ENCODE measurements around the gene TBCD. TPM values are rescaled to one million over a fixed set of nuclear protein-coding genes. Genes with fewer than 3 reads are reported as not detected.

The TBCD gene
- polyA plus RNA-seq, 2 of the 4 experiments (the other 2 are of a cell fraction), result 33.5 to 49.1 TPM

GRCh38 chr17:82899941-82900340 is 148.1 kb downstream of the TBCD start:
- WGBS (ENCODE audit: missing lambda C conversion rate), result 90% methylated on average over 7 of the region's 7 CpGs
- POLR2A ChIA-PET, result no interaction called here
- Histone ChIP-seq H3K4me2 (no peak overlapping the region), H3K4me1 (no peaks in the 10 kb centered on the region), H3K9me3 (no peaks in the 10 kb centered on the region), H3K4me3 (no peak overlapping the region), H3K27ac (no peak overlapping the region)
- no peak for DNase-seq (ENCODE audit: low read depth in 1 of 2, low spot score in 1 of 2)
- ATAC-seq, result no peak
- FAIRE-seq, result no peak
- no peak for TF ChIP-seq NFE2L2 (conservative IDR thresholded peaks at IDR 0.05; ENCODE audit: low read length)
- TF ChIP-seq TFCP2L1 (CRISPR knock-in tag; IDR thresholded peaks at IDR 0.05), result no peak
- no peak for TF ChIP-seq EHF (CRISPR knock-in tag; IDR thresholded peaks at IDR 0.05)
- no peak for TF ChIP-seq PBX3 (IDR thresholded peaks at IDR 0.05)
- TF ChIP-seq HDAC2 (IDR thresholded peaks at IDR 0.05), result no peak
- no peak for TF ChIP-seq CHD2 (IDR thresholded peaks at IDR 0.05; ENCODE audit: low read length, partially characterized antibody)
- TF ChIP-seq HMGXB4 (CRISPR knock-in tag; IDR thresholded peaks at IDR 0.05; ENCODE audit: borderline replicate concordance), result no peak
- TF ChIP-seq PHF8 (IDR thresholded peaks at IDR 0.05; ENCODE audit: borderline replicate concordance, low read depth), result no peak
- TF ChIP-seq CBX8 (IDR thresholded peaks at IDR 0.05), result no peak
- no peak for TF ChIP-seq MAX (IDR thresholded peaks at IDR 0.05)
- no peak for TF ChIP-seq RFX5 (IDR thresholded peaks at IDR 0.05)
- TF ChIP-seq HOXA7 (CRISPR knock-in tag; IDR thresholded peaks at IDR 0.05), result no peak
- no peak for TF ChIP-seq E2F6 (IDR thresholded peaks at IDR 0.05; ENCODE audit: borderline replicate concordance, low read depth)
- TF ChIP-seq EP300 (IDR thresholded peaks at IDR 0.05), result no peak
- no peak for TF ChIP-seq USF2 (IDR thresholded peaks at IDR 0.05)
- TF ChIP-seq EHMT2 (IDR thresholded peaks at IDR 0.05; ENCODE audit: low read depth), result no peak
- CTCF ChIA-PET, result interaction anchor here (2.0 kb wide), 1 partner anchor 16 kb away, joined by 7 read pairs; no protein-coding TSS in a partner anchor

GRCh38 chr17:82900741-82901140 is 148.9 kb downstream of the TBCD start:
- DNase-seq (ENCODE audit: low read depth in 1 of 2, low spot score in 1 of 2) (no peak), ATAC-seq (no peak), FAIRE-seq (no peak)
- CTCF ChIA-PET, result interaction anchor here (1.3 to 2.0 kb wide), 2 partner anchors 16 to 119 kb away, joined by 3 to 7 read pairs; no protein-coding TSS in a partner anchor
- WGBS (ENCODE audit: missing lambda C conversion rate), result 95% methylated on average over 19 of the region's 19 CpGs
- H3K4me1 ChIP-seq, result no peaks in the 10 kb centered on the region
- H3K27ac ChIP-seq, result no peak overlapping the region
- H3K9me3 ChIP-seq, result no peaks in the 10 kb centered on the region
- H3K4me3 ChIP-seq, result no peak overlapping the region
- POLR2A ChIA-PET, result no interaction called here
- no peak overlapping the region for H3K4me2 ChIP-seq
- TF ChIP-seq FOSL2 (IDR thresholded peaks at IDR 0.05) (no peak), FOSL2 (CRISPR knock-in tag; IDR thresholded peaks at IDR 0.05) (no peak), CTCF (IDR thresholded peaks at IDR 0.05) (no peak), BHLHE40 (IDR thresholded peaks at IDR 0.05; ENCODE audit: low read depth, low read length) (no peak), PBX3 (IDR thresholded peaks at IDR 0.05) (no peak), TP53 (CRISPR knock-in tag; IDR thresholded peaks at IDR 0.05) (no peak), TFCP2L1 (CRISPR knock-in tag; IDR thresholded peaks at IDR 0.05) (no peak), GATA3 (IDR thresholded peaks at IDR 0.05; ENCODE audit: borderline replicate concordance) (no peak), NPAS2 (CRISPR knock-in tag; IDR thresholded peaks at IDR 0.05; ENCODE audit: borderline replicate concordance) (no peak), HOXB13 (CRISPR knock-in tag; IDR thresholded peaks at IDR 0.05; ENCODE audit: low read depth) (no peak), BCL3 (IDR thresholded peaks at IDR 0.05) (no peak), HOXA7 (CRISPR knock-in tag; IDR thresholded peaks at IDR 0.05) (no peak), ELK1 (IDR thresholded peaks at IDR 0.05; ENCODE audit: low read depth, low read length) (no peak), JUN (IDR thresholded peaks at IDR 0.05) (no peak), RAD21 (conservative IDR thresholded peaks at IDR 0.05 in 1 of 2, IDR thresholded peaks at IDR 0.05 in 1 of 2) (no peak), POLR2AphosphoS2 (conservative IDR thresholded peaks at IDR 0.05; ENCODE audit: low read length) (no peak), EHMT2 (IDR thresholded peaks at IDR 0.05; ENCODE audit: low read depth) (no peak)
